Measurements from ENCODE around the gene TLR7. TPM values are rescaled to one million over a fixed set of nuclear protein-coding genes. Genes with fewer than 3 reads are reported as not detected.

Gene TLR7
- total and polyA plus RNA-seq, 11 donors: 0.04 to 6.7 (median 0.47) TPM; not detected in 1

- H3K4me1 ChIP-seq: peaks cover 0 to 10% (median 0%) of the 10 kb centered on the region in 12 donors
- no peak for ATAC-seq
- H3K27me3 ChIP-seq: peaks cover 0 to 3% (median 0%) of the 10 kb centered on the region in 9 donors
- H3K36me3 ChIP-seq: no peaks in the 10 kb centered on the region
- no peak overlapping the region for H3K4me3 ChIP-seq
- no peaks in the 10 kb centered on the region for H3K9me3 ChIP-seq
- intact Hi-C loops (cut with DNase I): loop anchor here in 7 of 10 donors (5.0 to 10.0 kb wide), 3 partner anchors 79 to 84 kb away; no protein-coding TSS in a partner anchor
- no peak for DNase-seq
- TF ChIP-seq POLR2A (IDR thresholded peaks at IDR 0.05) (no peak), CTCF (IDR thresholded peaks at IDR 0.05) (no peak)
- 46 to 62% (median 49%) methylated on average over 2 of the region's 2 CpGs for WGBS, 4 donors
- no peak overlapping the region for H3K27ac ChIP-seq
These were observed 29.0 kb downstream of the TLR7 start for GRCh38 chrX:12895866-12896265.

GRCh38 chrX:12896935-12897334, 30.1 kb downstream of the TLR7 start:
- H3K4me3 ChIP-seq: no peak overlapping the region
- H3K27ac ChIP-seq: no peak overlapping the region
- TF ChIP-seq POLR2A (IDR thresholded peaks at IDR 0.05) (no peak), CTCF (IDR thresholded peaks at IDR 0.05) (no peak)
- intact Hi-C loops (cut with DNase I): loop anchor here in 7 of 10 donors (5.0 to 10.0 kb wide), 3 partner anchors 80 to 85 kb away; no protein-coding TSS in a partner anchor
- DNase-seq: no peak
- peaks cover 0 to 14% (median 0%) of the 10 kb centered on the region in 12 donors for H3K4me1 ChIP-seq
- H3K9me3 ChIP-seq: no peaks in the 10 kb centered on the region
- 73 to 89% (median 85%) methylated on average over 4 of the region's 4 CpGs for WGBS, 4 donors
- H3K36me3 ChIP-seq: no peaks in the 10 kb centered on the region
- peaks cover 0 to 3% (median 0%) of the 10 kb centered on the region in 9 donors for H3K27me3 ChIP-seq
- ATAC-seq: no peak

GRCh38 chrX:12898073-12898472, 31.2 kb downstream of the TLR7 start:
- H3K9me3 ChIP-seq: no peaks in the 10 kb centered on the region
- intact Hi-C loops (cut with DNase I): loop anchor here in 7 of 10 donors (5.0 to 10.0 kb wide), 3 partner anchors 81 to 86 kb away; no protein-coding TSS in a partner anchor
- H3K27me3 ChIP-seq: peaks cover 0 to 3% (median 0%) of the 10 kb centered on the region in 9 donors
- no peaks in the 10 kb centered on the region for H3K36me3 ChIP-seq
- H3K4me3 ChIP-seq: no peak overlapping the region
- H3K4me1 ChIP-seq: peaks cover 0 to 8% (median 0%) of the 10 kb centered on the region in 12 donors
- 85 to 96% (median 91%) methylated on average over 5 of the region's 5 CpGs for WGBS, 4 donors
- DNase-seq: no peak
- TF ChIP-seq POLR2A (IDR thresholded peaks at IDR 0.05): no peak
- TF ChIP-seq CTCF (IDR thresholded peaks at IDR 0.05): no peak
- no peak overlapping the region for H3K27ac ChIP-seq
- no peak for ATAC-seq

GRCh38 chrX:12899506-12899905, 32.6 kb downstream of the TLR7 start:
- peaks cover 0 to 3% (median 0%) of the 10 kb centered on the region in 9 donors for H3K27me3 ChIP-seq
- no peak overlapping the region for H3K4me3 ChIP-seq
- no peak for TF ChIP-seq CTCF (IDR thresholded peaks at IDR 0.05)
- no peaks in the 10 kb centered on the region for H3K36me3 ChIP-seq
- no peak for ATAC-seq
- intact Hi-C loops (cut with DNase I): loop anchor here in 7 of 10 donors (5.0 to 10.0 kb wide), 3 partner anchors 82 to 87 kb away; no protein-coding TSS in a partner anchor
- 41 to 59% (median 46%) methylated on average over 7 of the region's 7 CpGs for WGBS, 4 donors
- peaks cover 0 to 8% (median 0%) of the 10 kb centered on the region in 12 donors for H3K4me1 ChIP-seq
- H3K9me3 ChIP-seq: no peaks in the 10 kb centered on the region
- DNase-seq: no peak
- no peak overlapping the region for H3K27ac ChIP-seq

Measured in heart left ventricle (tissue), 16 donors.